HG03469 (cell line): ENCODE data around the gene PRR16.
"Not testable (repeated sequence)": the region's sequence is repeated elsewhere in the genome, so short reads cannot be mapped to it uniquely, and the experiment has no call there.

Source experiments
- ATAC-seq: cut with Tn5 transposase; IDR thresholded peaks from one replicate; pipeline ENCODE4 v1.9.1; 2021; ENCODE audit warnings: mild to moderate bottlenecking, moderate library complexity, moderate number of reproducible peaks; ENCODE audit not compliant: unreplicated experiment

Gene PRR16

DNA sequence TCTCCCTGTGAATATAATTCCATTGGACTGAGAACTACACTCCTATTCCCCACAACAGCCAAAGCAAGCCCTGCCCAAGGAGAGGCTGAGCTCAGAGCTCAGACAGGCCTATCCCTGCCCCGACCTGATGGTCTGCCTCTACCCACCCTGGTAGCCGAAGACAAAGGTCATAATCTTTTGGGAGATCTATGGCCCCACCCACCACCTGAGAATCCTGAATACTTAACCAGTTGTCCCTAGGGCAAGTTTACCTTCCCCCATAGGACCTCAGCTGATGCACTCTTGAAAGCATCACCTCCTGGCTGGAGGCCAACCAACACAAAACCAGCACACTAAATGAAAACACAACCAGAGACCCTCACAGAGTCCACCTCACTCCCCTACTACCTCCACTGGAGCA is 167.5 kb downstream of the PRR16 start:
- ATAC-seq, result no peak

DNA sequence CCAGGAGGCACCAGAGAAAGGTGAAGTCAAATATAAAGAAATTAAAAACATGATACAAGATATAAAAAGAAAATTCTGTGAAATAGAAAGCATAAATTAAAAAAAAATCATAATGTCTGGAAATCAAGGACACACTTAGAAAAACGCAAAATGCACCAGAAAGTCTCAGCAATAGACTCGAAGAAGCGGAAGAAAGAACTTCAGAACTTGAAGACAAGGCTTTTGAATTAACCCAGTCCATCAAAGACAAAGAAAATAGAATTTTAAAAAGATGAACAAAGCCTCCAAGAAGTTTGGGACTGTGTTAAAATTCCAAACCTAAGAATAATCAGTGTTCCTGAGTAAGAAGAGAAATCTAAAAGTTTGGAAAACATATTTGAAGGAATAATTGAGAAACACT is 168.3 kb downstream of the PRR16 start:
- no peak for ATAC-seq

DNA sequence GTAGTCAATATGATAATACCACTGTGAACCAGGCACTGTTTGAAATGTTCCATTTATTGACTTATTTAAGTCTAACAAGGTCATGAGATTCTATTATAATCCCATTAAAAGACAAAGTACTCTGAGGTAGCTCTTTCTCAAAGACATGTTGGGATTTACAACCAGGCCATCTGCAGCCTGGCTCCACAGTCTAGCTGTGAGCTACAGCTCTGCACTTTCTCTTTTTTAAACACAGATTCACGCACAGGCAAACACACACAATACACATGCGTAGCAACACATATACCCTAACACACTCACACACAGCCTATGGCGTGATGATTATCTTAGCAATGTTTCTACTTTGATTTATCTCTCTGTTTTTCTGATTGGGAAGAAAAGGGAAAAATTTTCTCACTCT is 174.3 kb downstream of the PRR16 start:
- no peak for ATAC-seq

GRCh38 chr5:120640778-120641177 is 176.7 kb downstream of the PRR16 start:
- no peak for ATAC-seq

- ATAC-seq, result no peak
Measured at GRCh38 chr5:120644516-120644915, 180.4 kb downstream of the PRR16 start.

DNA sequence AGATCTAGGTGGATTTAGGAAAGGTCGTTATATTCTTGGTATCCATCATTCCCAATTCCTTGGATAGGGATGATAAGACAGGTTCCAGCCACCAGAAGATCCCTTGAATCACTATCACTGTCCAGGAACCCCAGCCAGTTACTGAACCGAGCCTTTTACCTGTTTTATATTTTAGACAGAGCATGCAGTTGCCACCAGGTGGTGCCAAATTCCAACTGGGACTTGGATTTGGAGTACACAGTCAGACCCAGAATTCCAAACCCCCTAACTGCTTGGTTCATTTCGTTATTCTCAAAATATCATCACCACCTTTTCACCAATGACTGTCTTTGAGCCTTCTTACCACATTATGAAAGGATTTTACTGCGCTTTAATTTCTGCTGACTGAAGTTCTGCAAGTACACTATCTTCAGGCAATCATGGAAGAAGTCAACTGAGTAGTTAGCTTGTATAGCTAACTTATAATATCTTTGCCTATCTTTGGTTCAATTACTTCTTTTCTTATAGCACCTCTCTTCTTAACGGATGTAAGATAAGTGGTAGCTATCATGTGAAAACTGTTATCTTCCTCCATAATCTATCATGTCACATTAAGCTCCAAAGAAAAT is 191.8 kb downstream of the PRR16 start:
- peak; percentile 64 for ATAC-seq

- no peak for ATAC-seq
Measured at GRCh38 chr5:120657104-120657503, 193.0 kb downstream of the PRR16 start.

- no peak for ATAC-seq
Measured at GRCh38 chr5:120677481-120677880, 213.4 kb downstream of the PRR16 start.

GRCh38 chr5:120678279-120678678 is 214.2 kb downstream of the PRR16 start:
- no peak for ATAC-seq

DNA sequence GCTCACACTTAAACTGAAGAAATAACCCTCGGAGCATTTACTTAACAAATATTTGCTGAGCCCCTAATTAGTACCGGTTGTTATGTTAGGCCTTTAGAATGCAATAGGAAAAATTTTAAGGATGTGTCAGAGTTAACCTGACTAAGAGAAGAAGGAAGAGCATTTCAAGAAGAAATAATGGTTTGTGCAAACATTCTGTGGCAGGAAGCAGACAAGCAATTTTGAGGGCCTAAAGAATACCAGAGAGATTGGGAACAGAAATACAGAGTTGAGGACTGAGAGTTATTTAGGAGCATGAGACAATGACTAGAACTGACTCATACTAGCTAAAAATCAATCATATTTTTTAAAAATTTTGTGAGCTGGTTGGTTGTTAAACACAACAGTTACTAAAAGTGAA is 218.8 kb downstream of the PRR16 start:
- ATAC-seq, result no peak

- ATAC-seq, result no peak
Measured at GRCh38 chr5:120683580-120683979, 219.5 kb downstream of the PRR16 start.

DNA sequence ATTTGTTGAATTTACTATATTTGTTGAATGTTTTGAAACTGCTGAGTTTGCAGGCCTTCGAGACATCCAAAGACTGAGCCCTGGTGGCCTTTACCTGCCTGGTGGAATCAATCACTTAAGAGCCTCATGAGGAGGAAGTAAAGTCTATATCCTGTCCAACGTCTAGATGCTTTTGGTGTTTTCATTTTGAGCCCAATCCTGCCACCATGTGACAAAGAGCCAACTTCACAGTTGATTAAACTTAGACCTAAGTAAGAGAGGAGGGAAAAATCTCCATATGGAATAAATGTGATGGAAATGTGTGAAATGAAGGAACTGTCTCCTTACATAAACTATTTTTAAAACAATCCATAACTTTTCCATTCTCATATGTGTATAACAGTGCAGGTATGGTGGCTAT is 220.1 kb downstream of the PRR16 start:
- no peak for ATAC-seq

DNA sequence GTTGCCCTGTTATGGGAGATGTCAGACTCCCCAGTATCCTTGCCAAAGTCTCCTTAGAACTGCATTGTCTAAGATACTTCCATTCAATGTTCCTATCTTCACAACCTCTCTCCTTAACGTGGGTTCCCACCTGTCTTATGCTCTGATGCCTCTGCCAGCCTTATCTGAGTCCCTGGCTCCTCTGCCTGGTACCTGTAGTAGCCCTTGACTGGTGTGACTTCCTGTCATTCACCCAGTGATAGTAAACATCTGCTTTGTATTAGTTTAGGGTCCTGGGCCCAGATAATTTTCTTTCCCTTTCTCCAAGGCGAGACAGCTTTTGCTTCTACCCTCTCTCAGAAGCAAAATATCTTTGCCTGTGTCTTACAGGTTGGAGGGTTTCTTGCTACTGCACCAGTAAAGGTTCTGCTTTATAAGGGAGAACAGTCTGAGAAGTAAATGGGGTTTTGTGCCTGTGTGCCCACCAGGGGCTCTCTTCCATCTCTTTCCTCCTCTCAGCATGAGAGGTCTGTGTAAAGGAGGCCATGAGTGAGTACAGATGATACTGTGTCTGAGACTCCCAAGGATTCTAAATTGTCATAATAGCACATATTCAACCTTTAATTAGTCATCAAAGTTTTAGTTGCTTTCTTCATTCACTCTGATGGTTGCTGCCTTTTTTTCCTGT is 220.8 kb downstream of the PRR16 start:
- ATAC-seq, result peak; percentile 60

DNA sequence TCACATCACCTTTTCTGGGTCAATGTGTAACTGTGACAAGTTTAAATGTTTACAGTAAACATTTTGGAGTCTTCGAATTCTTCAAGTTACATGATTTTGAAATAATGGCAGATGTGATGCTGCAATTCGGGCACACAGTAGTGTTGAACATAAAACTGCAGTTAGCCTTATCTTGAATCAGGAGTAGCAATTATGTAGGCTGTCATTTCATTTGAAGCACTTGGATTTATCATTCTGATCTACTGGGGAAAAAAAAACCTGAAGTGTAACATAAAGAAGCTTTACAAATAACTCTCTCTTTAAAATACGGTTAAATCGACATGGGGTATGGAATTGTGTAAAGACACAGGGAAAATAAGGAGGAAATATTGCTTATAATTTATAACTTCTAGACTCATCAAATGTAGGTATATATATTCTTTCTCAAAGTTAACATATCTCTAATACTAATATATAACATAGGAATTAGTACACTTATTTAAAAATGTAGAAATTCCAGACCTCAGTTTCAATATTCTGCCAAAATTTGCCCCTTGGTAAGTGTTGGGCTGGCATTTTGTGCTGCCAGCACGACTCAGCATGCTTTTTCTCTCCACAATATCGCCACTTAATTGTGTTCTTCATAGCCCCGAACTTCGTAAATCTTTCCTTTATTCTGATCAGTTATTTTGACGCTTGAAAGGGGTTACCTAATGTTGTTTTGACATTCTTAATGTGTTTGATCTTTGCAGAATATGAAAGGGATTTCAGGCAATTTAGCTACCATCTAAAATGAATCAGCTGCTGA is 226.7 kb downstream of the PRR16 start:
- ATAC-seq, result no peak

GRCh38 chr5:120692325-120692724 is 228.2 kb downstream of the PRR16 start:
- no peak for ATAC-seq

DNA sequence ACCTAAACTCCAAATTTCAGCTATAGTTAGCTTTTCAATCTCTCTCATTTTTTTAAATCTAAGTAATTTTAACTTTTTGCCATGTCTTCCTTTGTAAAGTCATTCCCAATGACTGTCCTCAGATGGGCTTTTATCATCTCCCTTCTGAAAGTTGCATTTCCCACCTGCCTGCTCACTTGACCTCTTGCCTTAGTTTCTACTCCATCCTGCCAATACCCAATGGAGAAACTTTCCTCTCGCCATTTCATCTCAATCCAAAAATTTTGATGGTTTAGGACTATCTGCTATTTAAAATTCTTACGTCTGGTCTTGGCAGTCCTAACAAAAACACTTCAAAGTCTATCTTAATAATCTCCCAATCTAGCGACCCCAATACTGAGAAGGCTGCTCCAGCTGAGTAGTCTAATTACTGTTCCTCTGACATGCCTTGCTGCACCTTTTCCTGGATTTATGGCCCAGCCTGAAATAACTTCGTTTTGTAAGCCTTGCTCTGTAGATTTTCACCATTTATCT is 231.3 kb downstream of the PRR16 start:
- no peak for ATAC-seq

DNA sequence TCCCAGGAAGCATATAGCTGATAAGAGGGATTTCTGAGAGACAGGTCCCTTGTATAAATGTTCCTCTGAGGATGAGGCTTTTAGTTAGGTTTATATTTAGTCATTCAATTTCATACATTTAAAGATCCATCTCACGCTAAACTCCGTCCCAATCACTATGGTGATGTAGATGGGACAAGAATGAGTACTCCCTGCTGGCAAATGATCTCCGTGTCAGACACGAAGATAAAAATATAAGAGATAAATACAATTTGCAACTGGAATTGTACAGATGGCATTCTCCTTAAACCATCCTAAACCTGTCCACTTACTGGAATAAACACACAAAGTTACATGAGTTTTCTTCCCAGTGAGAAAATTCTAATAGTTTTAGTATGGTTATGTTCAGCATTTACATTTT is 233.0 kb downstream of the PRR16 start:
- no peak for ATAC-seq

GRCh38 chr5:120697670-120698327 is 233.7 kb downstream of the PRR16 start:
- ATAC-seq, result not testable (repeated sequence)

GRCh38 chr5:120700653-120701052 is 236.6 kb downstream of the PRR16 start:
- not testable (repeated sequence) for ATAC-seq

DNA sequence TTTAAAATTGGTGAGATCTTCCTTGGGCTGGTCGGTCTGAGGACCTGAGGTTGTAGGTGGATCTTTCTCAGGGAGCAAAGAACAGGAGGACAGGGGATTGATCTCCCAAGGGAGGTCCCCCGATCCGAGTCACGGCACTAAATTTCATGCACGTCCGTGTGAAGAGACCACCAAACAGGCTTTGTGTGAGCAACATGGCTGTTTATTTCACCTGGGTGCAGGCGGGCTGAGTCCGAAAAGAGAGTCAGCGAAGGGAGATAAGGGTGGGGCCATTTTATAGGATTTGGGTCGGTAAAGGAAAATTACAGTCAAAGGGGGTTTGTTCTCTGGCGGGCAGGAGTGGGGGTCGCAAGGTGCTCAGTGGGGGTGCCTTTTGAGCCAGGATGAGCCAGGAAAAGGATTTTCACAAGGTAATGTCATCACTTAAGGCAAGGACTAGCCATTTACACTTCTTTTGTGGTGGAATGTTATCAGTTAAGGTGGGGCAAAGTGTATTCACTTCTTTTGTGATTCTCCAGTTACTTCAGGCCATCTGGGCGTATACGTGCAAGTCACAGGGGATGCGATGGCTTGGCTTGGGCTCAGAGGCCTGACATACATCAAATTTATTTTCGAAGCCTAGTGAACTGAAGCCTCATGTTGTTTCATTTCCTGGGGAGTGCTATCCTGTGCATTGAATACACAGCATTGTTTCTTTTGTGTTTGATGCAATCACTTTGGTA is 238.9 kb downstream of the PRR16 start:
- not testable (repeated sequence) for ATAC-seq
